GM18951 (cell line): ENCODE data around the gene NEURL4.
"Not testable (repeated sequence)": the region's sequence is repeated elsewhere in the genome, so short reads cannot be mapped to it uniquely, and the experiment has no call there.

Experiments
- POLR2A ChIP-seq: IDR thresholded peaks from 4 replicates; pipeline ENCODE4 v1.6.1; 2011; ENCODE audit warnings: mild to moderate bottlenecking; ENCODE audit not compliant: insufficient read length, insufficient read depth; ENCODE audit errors: extremely low read depth
- in situ Hi-C: fragments of 300-500 bp; cut with MboI; formaldehyde crosslinking; loops from one replicate; pipeline ENCODE4 v1.12.0; 2022; ENCODE audit warnings: low sequenced_read_pairs, mixed read lengths, inconsistent platforms; ENCODE audit not compliant: unreplicated experiment

Gene NEURL4

DNA sequence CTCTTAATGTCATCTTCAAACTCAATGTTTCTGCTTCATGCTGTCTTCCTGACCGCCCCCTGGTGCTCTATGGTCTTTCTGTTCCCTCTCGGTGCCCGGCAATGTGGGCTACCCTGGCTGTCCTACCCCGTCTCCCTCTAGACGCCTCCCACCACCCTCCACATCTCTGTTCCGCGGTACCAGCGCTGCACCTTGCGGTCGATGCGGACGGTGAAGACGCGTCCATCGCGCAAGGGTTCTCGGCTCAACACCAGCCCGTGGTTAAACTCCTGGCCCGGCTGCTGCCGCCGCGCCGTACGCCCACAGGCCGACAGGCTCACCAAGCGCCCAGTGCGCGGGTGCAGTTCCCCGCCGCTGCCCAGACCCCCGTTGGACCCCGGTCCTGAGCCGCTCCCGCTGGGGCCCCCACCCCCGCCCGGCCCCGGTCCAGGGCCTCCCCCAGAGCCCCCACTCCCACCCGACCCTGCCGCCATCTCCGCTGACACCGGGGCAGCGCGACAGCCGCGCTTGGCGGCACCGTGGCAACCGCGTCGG, at the start of gene NEURL4:
Gene NEURL4 (minus strand): TSS at position 496 of the 534 bp plus-strand sequence. CDS start 23 bp downstream, at position 473.
- TF ChIP-seq POLR2A: no peak
- in situ Hi-C loops: no loop called here

DNA sequence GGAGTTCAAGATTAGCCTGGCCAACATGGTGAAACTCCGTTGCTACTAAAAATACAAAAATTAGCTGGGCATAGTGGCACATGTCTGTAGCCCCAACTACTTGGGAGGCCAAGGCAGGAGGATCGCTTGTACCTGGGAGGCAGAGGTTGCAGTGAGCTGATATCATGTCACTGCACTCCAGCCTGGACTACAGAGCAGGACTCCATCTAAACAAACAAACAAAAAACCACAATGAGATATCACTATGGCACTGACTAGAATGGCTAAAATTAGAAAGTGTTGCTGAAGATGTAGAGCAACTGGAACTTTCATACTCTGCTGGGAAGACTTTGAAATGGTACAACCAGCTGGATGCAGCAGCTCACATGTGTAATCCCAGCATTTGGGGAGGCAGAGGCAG, 45.2 kb upstream of the NEURL4 start:
- no peak for TF ChIP-seq POLR2A
- in situ Hi-C loops: no loop called here

DNA sequence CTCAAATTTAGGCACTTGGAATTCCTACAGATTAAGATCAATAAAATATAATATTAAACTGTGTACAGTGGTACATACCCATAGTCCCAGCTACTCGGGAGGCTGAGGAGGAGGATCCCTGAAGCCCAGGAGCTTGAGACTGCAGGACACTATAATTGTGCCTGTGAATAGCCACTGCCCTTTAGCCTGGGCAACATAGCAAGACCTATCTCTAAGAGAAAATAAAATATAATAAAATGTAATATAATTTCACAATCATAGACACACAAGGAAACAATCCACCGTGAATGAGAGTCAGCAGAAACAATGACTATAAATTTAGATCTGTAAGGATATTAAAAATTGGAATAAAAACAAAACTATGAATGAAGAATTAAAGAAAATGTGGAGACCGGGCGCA, 41.7 kb upstream of the NEURL4 start:
- in situ Hi-C loops: no loop called here
- no peak for TF ChIP-seq POLR2A

DNA sequence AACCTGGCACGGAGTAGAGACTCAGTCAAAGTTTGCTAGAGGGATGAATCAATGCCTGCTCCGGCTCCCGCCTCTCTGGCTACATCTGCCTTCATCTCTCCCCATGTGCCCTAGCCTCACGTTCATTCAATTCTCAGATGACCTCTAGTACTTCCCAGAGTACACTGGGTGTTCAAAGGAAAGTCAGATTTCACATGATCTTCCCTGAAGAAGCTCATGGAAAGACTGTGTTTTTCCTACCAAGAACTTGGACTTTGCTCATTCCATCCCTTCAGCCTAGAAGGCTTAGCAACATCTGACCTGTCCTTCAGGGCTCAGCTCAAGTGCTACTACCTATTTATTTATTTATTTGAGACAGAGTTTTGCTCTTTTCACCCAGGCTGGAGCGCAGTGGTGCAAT, 40.7 kb upstream of the NEURL4 start:
- in situ Hi-C loops: no loop called here
- TF ChIP-seq POLR2A: no peak

DNA sequence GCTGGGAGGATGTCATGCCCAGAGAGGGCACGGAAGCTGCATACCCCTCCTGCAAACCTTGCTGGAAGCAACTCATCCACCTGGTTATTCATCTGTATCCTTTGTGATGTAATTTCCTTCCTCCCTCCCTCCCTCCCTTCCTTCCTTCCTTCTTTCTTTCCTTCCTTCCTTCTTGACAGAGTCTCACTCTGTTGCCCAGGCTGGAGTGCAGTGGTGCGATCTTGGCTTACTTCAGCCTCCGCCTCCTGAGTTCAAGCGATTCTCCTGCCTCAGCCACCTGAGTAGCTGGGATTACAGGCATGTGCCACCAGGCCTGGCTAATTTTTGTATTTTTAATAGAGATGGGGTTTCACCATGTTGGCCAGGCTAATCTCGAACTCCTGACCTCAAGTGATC, 39.5 kb upstream of the NEURL4 start:
- in situ Hi-C loops: not testable (repeated sequence)

DNA sequence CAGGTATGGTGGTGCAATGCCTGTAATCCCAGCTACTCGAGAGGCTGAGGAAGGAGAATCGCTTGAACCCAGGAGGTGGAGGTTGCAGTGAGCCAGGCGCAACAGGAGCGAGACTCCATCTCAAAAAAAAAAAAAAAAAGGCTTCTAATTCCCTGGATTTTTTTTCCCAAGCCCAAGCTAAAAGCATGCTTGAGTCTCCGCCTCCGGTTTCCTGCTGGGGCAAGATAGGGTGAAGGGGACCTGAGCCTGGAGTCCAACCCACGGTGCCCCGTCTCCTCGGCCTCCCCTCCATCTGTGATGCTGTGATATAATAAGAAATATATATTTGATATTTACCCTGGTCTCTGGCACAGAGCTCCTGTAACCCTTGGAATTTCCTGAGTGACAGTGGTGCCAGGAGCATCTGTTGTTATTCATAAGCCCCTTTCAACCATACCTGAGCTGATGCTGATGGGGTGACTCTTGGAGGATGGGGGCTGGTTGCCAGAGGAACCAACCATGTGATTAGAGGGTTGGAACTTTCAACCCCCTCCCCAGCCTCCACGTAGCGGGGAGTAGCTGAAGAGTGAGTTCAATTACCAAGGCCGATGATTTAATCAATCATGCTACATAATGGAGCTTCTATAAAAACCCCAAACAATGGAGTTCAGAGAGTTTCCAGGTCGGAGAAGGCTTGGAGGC, 38.9 kb upstream of the NEURL4 start:
- no peak for TF ChIP-seq POLR2A
- in situ Hi-C loops: no loop called here

DNA sequence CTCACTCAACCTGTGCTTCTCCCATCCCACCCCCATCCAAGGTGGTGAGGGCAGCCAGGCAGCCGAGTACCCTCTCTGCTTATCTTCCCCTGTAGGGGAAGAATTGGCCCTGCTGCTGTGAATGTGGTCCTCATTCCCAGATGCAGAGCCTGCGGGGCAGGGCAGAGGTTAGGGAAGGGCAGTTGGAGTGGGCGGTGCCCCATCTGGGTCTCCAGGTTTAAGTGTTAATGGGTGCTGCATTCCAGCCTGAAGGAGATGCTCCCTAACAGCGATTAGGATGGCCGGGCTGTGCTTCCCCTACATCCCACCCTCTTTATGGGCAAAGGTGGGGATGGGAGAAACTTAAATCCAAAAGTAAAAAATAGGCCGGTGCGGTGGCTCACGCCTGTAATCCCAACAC, 37.9 kb upstream of the NEURL4 start:
- in situ Hi-C loops: no loop called here

DNA sequence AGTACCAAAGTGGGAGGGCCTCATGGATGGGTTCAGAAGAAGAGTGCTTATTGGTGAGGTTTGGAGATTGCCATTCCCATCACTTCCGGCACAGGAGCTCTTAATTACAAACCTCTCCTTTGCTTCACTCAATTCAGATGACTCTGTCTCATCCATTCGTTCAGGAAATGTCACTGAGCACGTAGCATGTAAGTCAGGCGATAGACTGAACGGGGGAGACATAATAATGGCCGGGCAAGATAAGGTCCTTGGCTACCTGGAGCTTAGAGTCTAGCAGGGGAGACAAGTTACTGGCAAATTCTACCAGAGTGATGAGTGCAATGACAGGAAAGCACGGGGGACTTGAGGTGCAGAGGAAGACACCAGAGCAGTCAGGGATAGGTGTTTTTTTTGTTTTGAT, 36.8 kb upstream of the NEURL4 start:
- in situ Hi-C loops: not testable (repeated sequence)

More for the DNA sequence above, 37.9 kb upstream of the NEURL4 start:
- TF ChIP-seq POLR2A: no peak

DNA sequence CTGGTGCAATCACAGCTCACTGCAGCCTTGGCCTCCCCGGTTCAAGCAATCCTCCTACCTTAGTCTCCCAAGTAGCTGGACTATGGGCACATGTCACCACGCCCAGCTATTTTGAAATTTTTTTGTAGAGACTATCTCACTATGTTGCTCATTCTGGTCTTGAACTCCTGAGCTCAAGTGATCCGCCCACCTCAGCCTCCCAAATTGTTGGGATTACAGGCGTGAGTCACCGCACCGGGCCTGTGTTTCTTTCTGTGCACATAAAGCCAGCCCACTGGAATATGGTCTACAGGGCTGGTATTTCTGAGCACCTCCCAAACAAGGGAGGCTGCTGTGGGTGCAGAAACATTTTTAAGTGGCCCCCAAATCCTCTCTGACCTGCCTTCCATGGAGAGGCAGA, 34.2 kb upstream of the NEURL4 start:
- no peak for TF ChIP-seq POLR2A
- in situ Hi-C loops: no loop called here

DNA sequence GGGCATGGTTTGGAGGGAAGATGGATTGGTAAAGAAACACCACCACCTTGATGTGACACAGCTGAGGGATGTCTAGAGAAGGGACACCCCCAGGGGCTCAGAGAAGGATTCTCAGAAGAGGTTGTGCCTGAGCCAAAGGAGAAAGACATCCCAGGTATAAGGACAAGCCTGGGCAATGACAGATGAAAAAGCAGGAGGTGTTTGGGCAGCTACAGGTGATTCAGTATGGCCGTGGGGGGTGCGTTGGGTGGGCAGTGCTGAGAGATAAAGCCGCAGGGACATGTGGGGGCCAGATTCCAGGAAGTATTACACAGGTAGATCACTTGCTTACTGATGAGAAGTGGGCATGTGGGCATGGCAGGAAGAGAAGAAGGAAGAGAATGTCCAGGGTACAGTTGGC, 32.8 kb upstream of the NEURL4 start:
- TF ChIP-seq POLR2A: no peak
- in situ Hi-C loops: no loop called here

DNA sequence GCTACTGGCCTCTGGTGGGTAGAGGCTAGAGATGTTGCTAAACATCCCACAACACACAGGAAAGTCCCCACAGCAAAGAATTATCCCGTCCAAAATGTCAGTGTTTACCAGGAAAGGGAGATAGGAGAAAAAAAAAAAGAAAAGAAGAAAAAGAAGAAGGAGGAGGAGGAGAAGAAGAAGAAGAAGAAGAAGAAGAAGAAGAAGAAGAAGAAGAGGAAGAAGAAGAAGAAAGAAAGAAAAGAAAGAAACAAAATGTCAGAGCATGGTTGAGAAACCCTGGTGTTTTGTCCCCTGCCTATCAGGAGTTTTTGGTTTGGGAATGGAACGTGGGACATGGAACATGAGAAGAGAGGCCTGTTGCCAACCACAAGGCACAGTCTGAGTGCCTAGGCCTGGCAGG, 28.2 kb upstream of the NEURL4 start:
- in situ Hi-C loops: no loop called here

DNA sequence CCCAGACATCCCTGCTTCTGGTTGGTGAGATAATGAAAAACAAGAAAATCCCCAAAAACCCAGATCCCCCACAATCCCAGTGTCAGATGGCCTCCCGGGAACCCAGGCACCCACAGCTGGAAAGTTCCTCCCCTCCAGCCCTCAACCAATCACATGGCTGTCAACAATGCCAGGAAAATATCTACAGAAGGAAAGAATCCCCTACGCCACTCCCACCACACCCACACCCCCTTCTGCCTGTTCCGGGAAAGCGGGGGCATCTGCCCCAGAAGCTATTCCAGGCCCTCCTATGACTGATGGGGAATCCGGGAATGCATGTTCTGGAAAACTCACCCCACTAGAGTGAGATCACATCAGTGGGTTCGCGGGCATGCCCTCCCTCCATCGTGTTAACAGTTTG, 27.6 kb upstream of the NEURL4 start:
- no peak for TF ChIP-seq POLR2A
- in situ Hi-C loops: no loop called here

More for the DNA sequence above, 28.2 kb upstream of the NEURL4 start:
- no peak for TF ChIP-seq POLR2A

DNA sequence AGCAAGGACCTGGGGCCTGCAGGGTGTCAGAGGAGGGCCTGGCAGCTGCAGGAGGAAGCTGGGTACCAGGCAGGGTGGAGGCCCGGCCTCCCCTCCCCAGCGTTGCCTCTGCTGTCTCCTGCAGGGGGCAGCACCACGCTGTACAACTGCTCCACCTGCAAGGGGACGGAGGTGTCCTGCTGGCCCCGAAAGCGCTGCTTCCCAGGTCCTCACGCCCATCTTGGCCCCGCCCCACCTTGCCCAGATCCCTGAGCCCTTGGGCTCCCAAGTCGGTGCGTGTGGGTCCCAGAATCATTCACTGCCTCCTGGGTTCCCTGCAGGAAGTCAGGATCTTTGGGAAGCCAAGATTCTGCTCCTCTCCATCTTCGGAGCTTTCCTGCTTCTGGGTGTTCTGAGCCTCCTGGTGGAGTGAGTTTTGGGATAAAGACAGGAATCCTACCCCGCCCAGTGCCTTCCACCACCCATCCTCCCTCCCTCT, 27.0 kb upstream of the NEURL4 start:
- TF ChIP-seq POLR2A: no peak
- in situ Hi-C loops: no loop called here

DNA sequence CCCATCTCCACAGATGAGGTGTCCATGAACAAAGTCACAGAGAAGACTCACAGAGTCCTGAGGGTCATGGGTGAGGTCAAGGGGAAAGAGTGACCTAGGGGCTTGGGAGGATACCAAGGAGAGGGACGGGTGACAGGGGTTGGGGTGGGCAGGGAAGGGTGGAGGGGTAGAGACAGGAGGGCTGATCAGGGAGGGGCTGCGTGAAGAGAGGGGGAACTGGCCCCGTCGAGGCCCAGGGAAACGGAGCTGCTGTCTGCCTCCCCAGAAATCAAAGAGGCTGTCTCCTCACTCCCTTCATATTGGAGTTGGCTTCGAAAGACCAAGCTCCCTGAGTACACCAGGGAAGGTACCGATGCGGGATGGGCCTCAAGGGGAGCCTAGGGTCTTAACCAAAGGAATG, 26.4 kb upstream of the NEURL4 start:
- in situ Hi-C loops: no loop called here
- TF ChIP-seq POLR2A: no peak

DNA sequence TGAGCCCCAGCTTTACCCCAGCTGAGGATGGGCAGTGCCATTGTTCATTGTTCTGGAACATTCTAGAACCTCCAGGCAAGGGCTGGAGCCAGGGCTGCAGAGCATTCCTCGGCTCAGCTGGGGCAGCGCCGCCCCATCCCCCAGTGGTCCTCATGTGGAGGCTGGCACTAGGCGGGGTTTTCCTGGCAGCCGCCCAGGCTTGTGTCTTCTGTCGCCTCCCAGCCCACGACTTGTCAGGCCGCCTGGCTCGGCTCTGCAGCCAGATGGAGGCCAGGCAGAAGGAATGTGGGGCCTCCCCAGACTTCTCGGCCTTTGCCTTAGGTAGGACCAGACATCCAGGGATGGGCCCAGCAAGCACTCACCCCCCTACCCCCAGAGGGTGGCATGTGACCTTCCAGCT, 25.9 kb upstream of the NEURL4 start, which contains the start of gene TMEM95:
Gene TMEM95 (plus strand): TSS at position 104 of the 400 bp plus-strand sequence. CDS start 49 bp downstream, at position 153.
- TF ChIP-seq POLR2A: no peak

DNA sequence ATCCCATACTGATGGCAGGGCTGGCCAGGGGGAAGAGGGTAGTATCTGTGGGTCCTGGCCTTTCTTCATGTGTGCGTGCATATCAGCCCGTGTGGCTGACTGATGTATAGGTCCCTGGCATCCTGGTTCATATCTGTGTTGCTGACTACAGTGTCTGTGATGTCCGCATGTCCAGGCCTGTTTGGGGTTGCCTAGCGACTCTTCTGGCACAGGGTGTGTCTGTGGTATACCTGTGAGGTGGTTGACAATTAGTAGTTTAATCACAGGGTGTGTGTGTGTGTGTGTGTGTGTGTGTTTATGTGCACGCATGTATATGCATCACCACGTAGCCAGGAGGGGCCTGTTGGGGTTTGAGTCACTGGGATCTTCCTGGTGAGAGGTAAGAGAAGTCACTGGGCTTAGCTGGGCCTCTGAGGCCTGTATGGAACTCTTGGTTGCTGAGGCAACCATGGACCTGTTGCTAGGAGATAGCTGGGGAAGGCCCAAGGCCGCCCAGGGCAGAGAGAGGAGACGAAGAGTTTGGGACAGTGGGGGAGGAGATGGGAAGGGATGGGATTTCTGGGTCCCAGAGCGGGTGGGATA, 25.2 kb upstream of the NEURL4 start:
- in situ Hi-C loops: no loop called here
- no peak for TF ChIP-seq POLR2A

More for the DNA sequence above, 25.9 kb upstream of the NEURL4 start, which contains the start of gene TMEM95:
- in situ Hi-C loops: no loop called here
